Esophagus (tissue), 2 donors: ENCODE measurements around the gene FGF23. TPM values are rescaled to one million over a fixed set of nuclear protein-coding genes. Genes with fewer than 3 reads are reported as not detected.
"Not testable (repeated sequence)": the region's sequence is repeated elsewhere in the genome, so short reads cannot be mapped to it uniquely, and the experiment has no call there.

Source experiments
- H3K27ac ChIP-seq, 2 donors: one replicate each; pipeline ENCODE4 v1.5.1; 2013; ENCODE audit warnings: low read depth in 2 of 2, mild to moderate bottlenecking in 2 of 2, inconsistent platforms in 1 of 2, low read length in 1 of 2, moderate library complexity in 1 of 2
- H3K27me3 ChIP-seq, 2 donors: one replicate each; pipeline ENCODE4 v1.6.1; 2013; ENCODE audit warnings: low read length in 2 of 2, control low read depth in 1 of 2, mild to moderate bottlenecking in 1 of 2; ENCODE audit not compliant: insufficient read depth in 2 of 2, control insufficient read depth in 1 of 2
- H3K36me3 ChIP-seq, 2 donors: one replicate each; pipeline ENCODE4 v1.6.1; 2013; ENCODE audit warnings: low read length in 1 of 2; ENCODE audit not compliant: control insufficient read depth in 2 of 2, insufficient read depth in 2 of 2
- H3K4me1 ChIP-seq, 2 donors: one replicate each; pipeline ENCODE4 v1.6.1; 2013; ENCODE audit warnings: low read length in 1 of 2; ENCODE audit not compliant: control insufficient read depth in 2 of 2, insufficient read depth in 2 of 2
- H3K4me3 ChIP-seq, 2 donors: one replicate each; pipeline ENCODE4 v1.5.1; 2013; ENCODE audit warnings: low read length in 2 of 2, mild to moderate bottlenecking in 2 of 2, low read depth in 1 of 2, moderate library complexity in 1 of 2
- H3K9me3 ChIP-seq, 2 donors: one replicate each; pipeline ENCODE4 v1.6.1; 2013; ENCODE audit warnings: mild to moderate bottlenecking in 2 of 2, low read depth in 1 of 2, low read length in 1 of 2, moderate library complexity in 1 of 2; ENCODE audit not compliant: control insufficient read depth in 2 of 2, insufficient read depth in 1 of 2
- WGBS, 2 donors: extraction: QIAGEN DNeasy Blood & Tissue Kit; methylation state at CpG; one replicate each; pipeline ENCODE4 v1.1.7; 2013; 5-methylcytosine and 5-hydroxymethylcytosine counted together
- polyA plus RNA-seq, 2 donors: library from polyadenylated mRNA; stranded (reverse); fragments of 200-250 nt; gene quantifications; one replicate each; pipeline ENCODE4 v1.2.3, GENCODE V29; 2013
- donor health status: healthy with polysubstance abuse.
- donor health status: Bipolar disorder and iron deficiency.

FGF23 gene
- polyA plus RNA-seq, 2 donors, result not detected

GRCh38 chr12:4412465-4412864 is 33.0 kb upstream of the FGF23 start:
- no peaks in the 10 kb centered on the region for H3K9me3 ChIP-seq
- H3K4me3 ChIP-seq, result no peak overlapping the region
- H3K4me1 ChIP-seq, result no peaks in the 10 kb centered on the region
- WGBS, 2 donors, result 74 to 81% methylated on average over 1 of the region's 1 CpG
- no peaks in the 10 kb centered on the region for H3K27me3 ChIP-seq
- no peak overlapping the region for H3K27ac ChIP-seq
- H3K36me3 ChIP-seq, result no peaks in the 10 kb centered on the region

GRCh38 chr12:4412056-4412455 is 32.5 kb upstream of the FGF23 start:
- 75 to 76% methylated on average over 3 of the region's 3 CpGs for WGBS, 2 donors
- no peak overlapping the region for H3K27ac ChIP-seq
- no peak overlapping the region for H3K4me3 ChIP-seq
- H3K36me3 ChIP-seq, result no peaks in the 10 kb centered on the region
- H3K4me1 ChIP-seq, result no peaks in the 10 kb centered on the region
- no peaks in the 10 kb centered on the region for H3K27me3 ChIP-seq
- no peaks in the 10 kb centered on the region for H3K9me3 ChIP-seq

- WGBS, 2 donors, result 85 to 86% methylated on average over 3 of the region's 3 CpGs
These were observed 27.6 kb upstream of the FGF23 start for GRCh38 chr12:4407136-4407535.

GRCh38 chr12:4404877-4405637 is 25.5 kb upstream of the FGF23 start:
- not testable (repeated sequence) for H3K36me3 ChIP-seq, H3K4me3 ChIP-seq, H3K9me3 ChIP-seq, H3K4me1 ChIP-seq, H3K27me3 ChIP-seq, H3K27ac ChIP-seq
- 82 to 87% methylated on average over 8 of the region's 8 CpGs for whole genome bisulfite sequencing, 2 donors

More at GRCh38 chr12:4407136-4407535, 27.6 kb upstream of the FGF23 start:
- Histone ChIP-seq H3K4me3 (no peak overlapping the region), H3K36me3 (no peaks in the 10 kb centered on the region), H3K27me3 (no peaks in the 10 kb centered on the region), H3K27ac (no peak overlapping the region), H3K4me1 (no peaks in the 10 kb centered on the region), H3K9me3 (no peaks in the 10 kb centered on the region)

- Histone ChIP-seq H3K4me3 (no peak overlapping the region), H3K27ac (no peak overlapping the region), H3K4me1 (no peaks in the 10 kb centered on the region), H3K36me3 (no peaks in the 10 kb centered on the region), H3K27me3 (no peaks in the 10 kb centered on the region), H3K9me3 (no peaks in the 10 kb centered on the region)
- WGBS, 2 donors, result 75 to 86% methylated on average over 4 of the region's 4 CpGs
These were observed 23.5 kb upstream of the FGF23 start for GRCh38 chr12:4402996-4403395.

GRCh38 chr12:4401117-4401516 is 21.6 kb upstream of the FGF23 start:
- 69 to 80% methylated on average over 3 of the region's 3 CpGs for WGBS, 2 donors
- Histone ChIP-seq H3K9me3 (no peaks in the 10 kb centered on the region), H3K4me1 (no peaks in the 10 kb centered on the region)

GRCh38 chr12:4395818-4396217 is 16.3 kb upstream of the FGF23 start:
- H3K4me1 ChIP-seq, result no peaks in the 10 kb centered on the region
- H3K27ac ChIP-seq, result no peak overlapping the region
- H3K9me3 ChIP-seq, result no peaks in the 10 kb centered on the region
- no peak overlapping the region for H3K4me3 ChIP-seq
- WGBS, 2 donors, result 66 to 76% methylated on average over 2 of the region's 2 CpGs
- H3K36me3 ChIP-seq, result no peaks in the 10 kb centered on the region
- no peaks in the 10 kb centered on the region for H3K27me3 ChIP-seq

More at GRCh38 chr12:4401117-4401516, 21.6 kb upstream of the FGF23 start:
- Histone ChIP-seq H3K36me3 (no peaks in the 10 kb centered on the region), H3K27me3 (no peaks in the 10 kb centered on the region), H3K4me3 (no peak overlapping the region), H3K27ac (no peak overlapping the region)

GRCh38 chr12:4393211-4393610 is 13.7 kb upstream of the FGF23 start:
- H3K9me3 ChIP-seq, result no peaks in the 10 kb centered on the region
- no peak overlapping the region for H3K4me3 ChIP-seq
- H3K27me3 ChIP-seq, result no peaks in the 10 kb centered on the region
- H3K36me3 ChIP-seq, result no peaks in the 10 kb centered on the region
- WGBS, 2 donors, result 79 to 81% methylated on average over 5 of the region's 5 CpGs
- H3K27ac ChIP-seq, result no peak overlapping the region
- H3K4me1 ChIP-seq, result no peaks in the 10 kb centered on the region

GRCh38 chr12:4392223-4392742 is 12.8 kb upstream of the FGF23 start:
- H3K4me1 ChIP-seq, result no peaks in the 10 kb centered on the region
- no peak overlapping the region for H3K27ac ChIP-seq
- WGBS, 2 donors, result 49 to 50% methylated on average over 14 to 15 of the region's 15 CpGs
- no peak overlapping the region for H3K4me3 ChIP-seq
- no peaks in the 10 kb centered on the region for H3K27me3 ChIP-seq
- H3K9me3 ChIP-seq, result no peaks in the 10 kb centered on the region
- no peaks in the 10 kb centered on the region for H3K36me3 ChIP-seq

- Histone ChIP-seq H3K9me3 (no peaks in the 10 kb centered on the region), H3K27ac (no peak overlapping the region), H3K4me3 (no peak overlapping the region), H3K36me3 (no peaks in the 10 kb centered on the region), H3K27me3 (no peaks in the 10 kb centered on the region), H3K4me1 (no peaks in the 10 kb centered on the region)
- 48% methylated on average over 2 of the region's 2 CpGs for WGBS, 2 donors
These were observed 9.2 kb upstream of the FGF23 start for GRCh38 chr12:4388662-4389061.
